H1 (cell line): ENCODE data around the gene COLEC12. TPM values are rescaled to one million over a fixed set of nuclear protein-coding genes. Genes with fewer than 3 reads are reported as not detected.

ENCODE experiments used
- CTCF ChIP-seq, 3 experiments: IDR thresholded peaks; 1 replicate in 2 of 3; 2 replicates in 1 of 3; pipeline versions ENCODE4 v1.5.1 to v1.6.1; 2011; ENCODE audit warnings: low read length in 3 of 3, mild to moderate bottlenecking in 3 of 3, inconsistent platforms in 2 of 3, low read depth in 1 of 3, moderate library complexity in 1 of 3; ENCODE audit not compliant: insufficient read depth in 1 of 3; ENCODE audit errors: control extremely low read depth in 1 of 3
- E2F6 ChIP-seq: IDR thresholded peaks from 2 replicates; pipeline ENCODE4 v1.6.1; 2012; ENCODE audit warnings: inconsistent platforms
- KDM1A ChIP-seq: fragments of 200-600, 300-600 bp; sonication (generic); IDR thresholded peaks from 2 replicates; pipeline ENCODE4 v1.7.1; 2016; ENCODE audit warnings: mild to moderate bottlenecking, low read length, borderline replicate concordance
- KDM4A ChIP-seq: IDR thresholded peaks from one replicate; pipeline ENCODE4 v1.7.1; 2012; ENCODE audit warnings: low read depth, mild to moderate bottlenecking, moderate library complexity, low read length, inconsistent platforms; ENCODE audit not compliant: severe bottlenecking
- SUZ12 ChIP-seq: fragments of 200-600 bp; sonication (generic); IDR thresholded peaks from 2 replicates; pipeline ENCODE4 v1.6.1; 2012; ENCODE audit warnings: mild to moderate bottlenecking, inconsistent platforms, low read length, moderate library complexity, mixed read lengths
- TBP ChIP-seq: IDR thresholded peaks from 2 replicates; pipeline ENCODE4 v1.6.1; 2011; ENCODE audit warnings: low read depth, low read length, improper control_type of control experiment
- polyA plus RNA-seq, 7 experiments: library from polyadenylated mRNA; depleted of rRNA in 3 of 7; stranded (reverse) in 5 of 7; unstranded in 2 of 7; fragments of >200 nt in 5 of 7; fragments of 200-250 nt in 2 of 7; gene quantifications; 1 replicate in 5 of 7; 2 replicates in 1 of 7; 4 replicates in 1 of 7; pipeline versions ENCODE4 v1.2.1 to v1.2.3, GENCODE V29; 2011 to 2013; ENCODE audit warnings: missing spikeins in 2 of 7, mixed read lengths in 2 of 7
- total RNA-seq: library from RNA; stranded (reverse); fragmentation: NEBNext Ultra II Directional; extraction: Animal tissue kit (Norgen Biotek cat#: 25700); gene quantifications from 2 replicates; pipeline ENCODE4 v1.2.1, GENCODE V29; 2021

Gene COLEC12
- total and polyA plus RNA-seq, 2 of the 8 experiments (the other 6 are each of a cell fraction or from before 2014, with no cell fraction given), result 0.44 to 2.3 TPM

- TF ChIP-seq CTCF (IDR thresholded peaks at IDR 0.05; ENCODE audit: control extremely low read depth in 1 of 3, insufficient read depth in 1 of 3, low read depth in 1 of 3, low read length in 3 of 3) (no peak), SUZ12 (no peak), KDM1A (no peak), KDM4A (no peak), TBP (no peak), E2F6 (no peak)
Measured at GRCh38 chr18:515838-516237, 15.3 kb upstream of the COLEC12 start (continued).
